HL-60 (cell line): ENCODE data around the gene CYTIP.
"Not testable (repeated sequence)": the region's sequence is repeated elsewhere in the genome, so short reads cannot be mapped to it uniquely, and the experiment has no call there.

ENCODE experiments used
- DNase-seq, 2 experiments: peaks; one replicate each; pipeline ENCODE4 v3.0.0-alpha.2; 2010 to 2020; ENCODE audit warnings: low read depth in 1 of 2, low spot score in 1 of 2
- H3K27ac ChIP-seq: fragments of 250-450 bp; sonication (Bioruptor Pico); replicated peaks from 2 replicates; pipeline ENCODE4 v1.5.1; 2020; ENCODE audit warnings: mild to moderate bottlenecking, moderate library complexity
- H3K27me3 ChIP-seq: fragments of 250-450 bp; sonication (Bioruptor Pico); 2 replicates; pipeline ENCODE4 v1.5.1; 2021; ENCODE audit warnings: mild to moderate bottlenecking, moderate library complexity; ENCODE audit not compliant: insufficient read depth, poor library complexity, severe bottlenecking
- H3K4me3 ChIP-seq: replicated peaks from 2 replicates; pipeline ENCODE4 v1.5.1; 2011; ENCODE audit warnings: mild to moderate bottlenecking, control low read depth, low read length; ENCODE audit not compliant: insufficient read depth
- CTCF ChIP-seq: IDR thresholded peaks from one replicate; pipeline ENCODE4 v1.5.1; 2011; ENCODE audit warnings: low read length, control low read depth, inconsistent platforms; ENCODE audit not compliant: insufficient read depth
- GABPA ChIP-seq: IDR thresholded peaks from 2 replicates; pipeline ENCODE4 v1.6.1; 2012; ENCODE audit warnings: low read depth
- POLR2AphosphoS5 ChIP-seq: IDR thresholded peaks from 2 replicates; pipeline ENCODE4 v1.6.1; 2012; ENCODE audit warnings: low read depth
- REST ChIP-seq: IDR thresholded peaks from 2 replicates; pipeline ENCODE4 v1.6.1; 2012; ENCODE audit warnings: low read depth; ENCODE audit not compliant: insufficient replicate concordance
- SPI1 ChIP-seq: IDR thresholded peaks from 2 replicates; pipeline ENCODE4 v1.6.1; 2012; ENCODE audit warnings: low read depth, mild to moderate bottlenecking, borderline replicate concordance

CYTIP gene

GRCh38 chr2:157386247-157386646 is 57.6 kb downstream of the CYTIP start:
- Histone ChIP-seq H3K4me3 (no peak overlapping the region), H3K27ac (no peak overlapping the region), H3K27me3 (no peaks in the 10 kb centered on the region)
- DNase-seq: no peak
- no peak for TF ChIP-seq CTCF

GRCh38 chr2:157377861-157378260 is 66.0 kb downstream of the CYTIP start:
- TF ChIP-seq REST (no peak), POLR2AphosphoS5 (no peak), CTCF (no peak), GABPA (no peak)
- no peaks in the 10 kb centered on the region for H3K27me3 ChIP-seq
- no peak overlapping the region for H3K27ac ChIP-seq
- no peak overlapping the region for H3K4me3 ChIP-seq
- no peak for DNase-seq

GRCh38 chr2:157376041-157376440 is 67.8 kb downstream of the CYTIP start:
- Histone ChIP-seq H3K4me3 (no peak overlapping the region), H3K27me3 (no peaks in the 10 kb centered on the region), H3K27ac (no peak overlapping the region)
- no peak for DNase-seq
- TF ChIP-seq REST (no peak), CTCF (no peak), SPI1 (no peak), GABPA (no peak), POLR2AphosphoS5 (no peak)

GRCh38 chr2:157375384-157375783 is 68.5 kb downstream of the CYTIP start:
- no peak overlapping the region for H3K4me3 ChIP-seq
- H3K27ac ChIP-seq: no peak overlapping the region
- DNase-seq: no peak
- TF ChIP-seq CTCF: no peak
- TF ChIP-seq GABPA: no peak
- TF ChIP-seq POLR2AphosphoS5: no peak
- H3K27me3 ChIP-seq: no peaks in the 10 kb centered on the region

- not testable (repeated sequence) for DNase-seq, H3K4me3 ChIP-seq, H3K27me3 ChIP-seq, H3K27ac ChIP-seq
These were observed 75.4 kb downstream of the CYTIP start for GRCh38 chr2:157368508-157368907.
